ENCODE data around the gene PGA4.

GRCh38 chr11:61264795-61265194 is 42.6 kb downstream of the PGA4 start:
- no peak for TF ChIP-seq CTCF (conservative IDR thresholded peaks at IDR 0.05)
- TF ChIP-seq ZFX (IDR thresholded peaks at IDR 0.05) = no peak

Measured in C4-2B (cell line).